HEK293 (cell line): ENCODE measurements around the gene SLFN5.
"Not testable (repeated sequence)": the region's sequence is repeated elsewhere in the genome, so short reads cannot be mapped to it uniquely, and the experiment has no call there.

Experiments
- CTCF ChIA-PET: fragments of 350-600 bp; formaldehyde crosslinking; extraction: SDS; loops from one replicate; lab custom pipeline; 2021; ENCODE audit warnings: antibody characterized with exemption; lab: Yijun Ruan, JAX
- POLR2A ChIA-PET: fragments of 300-600 bp; formaldehyde crosslinking; extraction: SDS; loops from one replicate; lab custom pipeline; 2020; ENCODE audit warnings: antibody characterized with exemption, inconsistent platforms; lab: Yijun Ruan, JAX
- H3K27ac ChIP-seq: fragments of 200-500 bp; sonication (Bioruptor generic); 2 replicates; pipeline ENCODE4 v1.5.1; 2014; ENCODE audit warnings: low read depth, low read length, control low read depth, inconsistent platforms; ENCODE audit errors: extremely low read depth
- H3K36me3 ChIP-seq, 2 experiments: fragments of 200-500 bp in 1 of 2; sonication (Bioruptor generic) in 1 of 2; 1 replicate in 1 of 2; 2 replicates in 1 of 2; pipeline ENCODE4 v1.5.1; 2014 to 2017; ENCODE audit warnings: inconsistent platforms in 2 of 2, low read length in 2 of 2; ENCODE audit not compliant: control insufficient read depth in 2 of 2, insufficient read depth in 1 of 2
- H3K4me1 ChIP-seq: fragments of 200-500 bp; sonication (Bioruptor generic); 2 replicates; pipeline ENCODE4 v1.5.1; 2014; ENCODE audit warnings: mild to moderate bottlenecking, low read length, inconsistent platforms; ENCODE audit not compliant: control insufficient read depth, insufficient read depth
- H3K4me3 ChIP-seq: 2 replicates; pipeline ENCODE4 v1.5.1; 2011; ENCODE audit warnings: low read depth, mild to moderate bottlenecking, control low read depth, low read length, moderate library complexity
- H3K9me3 ChIP-seq: fragments of 200-500 bp; sonication (Bioruptor generic); 2 replicates; pipeline ENCODE4 v1.5.1; 2014; ENCODE audit warnings: low read depth, low read length, inconsistent platforms; ENCODE audit not compliant: control insufficient read depth, insufficient read depth
- BCL11B ChIP-seq: fragments of 450-650 bp; formaldehyde crosslinking; IDR thresholded peaks from 2 replicates; pipeline ENCODE4 v1.5.1; 2016; ENCODE audit warnings: low read depth, missing biosample characterization, missing genetic modification characterization
- CTCF ChIP-seq: fragments of 450-650 bp; formaldehyde crosslinking; IDR thresholded peaks from 2 replicates; pipeline ENCODE4 v1.5.1; 2016; ENCODE audit warnings: missing biosample characterization, missing genetic modification characterization
- GLI4 ChIP-seq: fragments of 450-650 bp; formaldehyde crosslinking; IDR thresholded peaks from 2 replicates; pipeline ENCODE4 v1.5.1; 2016; ENCODE audit warnings: missing biosample characterization, missing genetic modification characterization
- HOXD13 ChIP-seq: sonication (generic); formaldehyde crosslinking; IDR thresholded peaks from 2 replicates; pipeline ENCODE4 v1.8.0; 2022; ENCODE audit warnings: missing genetic modification reagents, borderline replicate concordance
- KLF10 ChIP-seq: fragments of 450-650 bp; IDR thresholded peaks from 2 replicates; pipeline ENCODE4 v1.5.1; 2018; ENCODE audit warnings: missing biosample characterization, mild to moderate bottlenecking, missing genetic modification characterization
- PATZ1 ChIP-seq: fragments of 450-650 bp; formaldehyde crosslinking; IDR thresholded peaks from 2 replicates; pipeline ENCODE4 v1.5.1; 2016; ENCODE audit warnings: missing biosample characterization, missing genetic modification characterization
- SP3 ChIP-seq: fragments of 450-650 bp; formaldehyde crosslinking; IDR thresholded peaks from 2 replicates; pipeline ENCODE4 v1.5.1; 2016; ENCODE audit warnings: missing biosample characterization, missing genetic modification characterization
- ZNF146 ChIP-seq: fragments of 450-650 bp; formaldehyde crosslinking; IDR thresholded peaks from 2 replicates; pipeline ENCODE4 v1.5.1; 2016; ENCODE audit warnings: missing biosample characterization, missing genetic modification characterization
- ZNF148 ChIP-seq: fragments of 450-650 bp; formaldehyde crosslinking; IDR thresholded peaks from 2 replicates; pipeline ENCODE4 v1.5.0; 2017; ENCODE audit warnings: missing biosample characterization, missing genetic modification characterization, borderline replicate concordance
- ZNF157 ChIP-seq: fragments of 450-650 bp; formaldehyde crosslinking; IDR thresholded peaks from 2 replicates; pipeline ENCODE4 v1.5.1; 2016; ENCODE audit warnings: missing biosample characterization, missing genetic modification characterization
- ZNF16 ChIP-seq: fragments of 450-650 bp; formaldehyde crosslinking; IDR thresholded peaks from 2 replicates; pipeline ENCODE4 v1.5.1; 2016; ENCODE audit warnings: low read depth, missing biosample characterization, missing genetic modification characterization
- ZNF174 ChIP-seq: fragments of 450-650 bp; formaldehyde crosslinking; IDR thresholded peaks from 2 replicates; pipeline ENCODE4 v1.5.0; 2017; ENCODE audit warnings: missing biosample characterization, mild to moderate bottlenecking, missing genetic modification characterization
- ZNF223 ChIP-seq: fragments of 450-650 bp; formaldehyde crosslinking; IDR thresholded peaks from 2 replicates; pipeline ENCODE4 v1.5.1; 2016; ENCODE audit warnings: missing biosample characterization, missing genetic modification characterization
- ZNF248 ChIP-seq: fragments of 450-650 bp; formaldehyde crosslinking; IDR thresholded peaks from 2 replicates; pipeline ENCODE4 v1.5.1; 2017; ENCODE audit warnings: missing biosample characterization, missing genetic modification characterization
- ZNF354C ChIP-seq: fragments of 450-650 bp; formaldehyde crosslinking; IDR thresholded peaks from 2 replicates; pipeline ENCODE4 v1.5.1; 2016; ENCODE audit warnings: missing biosample characterization, missing genetic modification characterization, low read depth, borderline replicate concordance
- ZNF423 ChIP-seq: fragments of 450-650 bp; formaldehyde crosslinking; IDR thresholded peaks from 2 replicates; pipeline ENCODE4 v1.5.1; 2016; ENCODE audit warnings: missing biosample characterization, missing genetic modification characterization
- ZNF548 ChIP-seq: fragments of 450-650 bp; formaldehyde crosslinking; IDR thresholded peaks from 2 replicates; pipeline ENCODE4 v1.5.1; 2016; ENCODE audit warnings: missing biosample characterization, missing genetic modification characterization
- ZNF585B ChIP-seq: fragments of 450-650 bp; formaldehyde crosslinking; IDR thresholded peaks from 2 replicates; pipeline ENCODE4 v1.5.1; 2016; ENCODE audit warnings: missing biosample characterization, missing genetic modification characterization
- ZNF626 ChIP-seq: fragments of 450-650 bp; sonication (Bioruptor Pico); formaldehyde crosslinking; IDR thresholded peaks from 2 replicates; pipeline ENCODE4 v1.5.1; 2018; ENCODE audit warnings: missing biosample characterization, missing genetic modification characterization, inconsistent platforms
- ZNF629 ChIP-seq: fragments of 450-650 bp; formaldehyde crosslinking; IDR thresholded peaks from 2 replicates; pipeline ENCODE4 v1.5.1; 2017; ENCODE audit warnings: missing biosample characterization, missing genetic modification characterization
- ZNF660 ChIP-seq: fragments of 450-650 bp; IDR thresholded peaks from 2 replicates; pipeline ENCODE4 v1.5.1; 2018; ENCODE audit warnings: missing biosample characterization, mild to moderate bottlenecking, missing genetic modification characterization
- ZNF76 ChIP-seq: fragments of 450-650 bp; formaldehyde crosslinking; IDR thresholded peaks from 2 replicates; pipeline ENCODE4; 2016; ENCODE audit warnings: low read depth, missing biosample characterization, missing genetic modification characterization, borderline replicate concordance
- ZNF785 ChIP-seq: fragments of 450-650 bp; formaldehyde crosslinking; IDR thresholded peaks from 2 replicates; pipeline ENCODE4 v1.5.1; 2016; ENCODE audit warnings: missing biosample characterization, missing genetic modification characterization
- ZNF837 ChIP-seq: fragments of 450-650 bp; formaldehyde crosslinking; IDR thresholded peaks from 2 replicates; pipeline ENCODE4 v1.5.1; 2016; ENCODE audit warnings: missing biosample characterization, missing genetic modification characterization

Gene SLFN5

GRCh38 chr17:35227546-35227945, 15.3 kb upstream of the SLFN5 start:
- ChIA-PET CTCF (interaction anchor here (0.8 kb wide), 1 partner anchor 259 kb away, joined by 3 read pairs; no protein-coding TSS in a partner anchor), POLR2A (no interaction called here)
- no peaks in the 10 kb centered on the region for H3K36me3 ChIP-seq
- no peak overlapping the region for H3K4me3 ChIP-seq
- H3K9me3 ChIP-seq = no peaks in the 10 kb centered on the region; the same call in 1 of the 2 replicates
- no peak overlapping the region for H3K27ac ChIP-seq
- TF ChIP-seq ZNF146 (tag by site-specific recombination) = no peak
- no peak for TF ChIP-seq GLI4
- no peak for TF ChIP-seq KLF10 (tag by site-specific recombination)
- no peak for TF ChIP-seq BCL11B
- no peak for TF ChIP-seq ZNF16 (tag by site-specific recombination)
- 0 out of 2 replicates have a peak, but pooled peaks have one; percentile 36 for TF ChIP-seq ZNF629 (tag by site-specific recombination)
- no peak for TF ChIP-seq ZNF76 (tag by site-specific recombination)
- no peaks in the 10 kb centered on the region for H3K4me1 ChIP-seq

DNA sequence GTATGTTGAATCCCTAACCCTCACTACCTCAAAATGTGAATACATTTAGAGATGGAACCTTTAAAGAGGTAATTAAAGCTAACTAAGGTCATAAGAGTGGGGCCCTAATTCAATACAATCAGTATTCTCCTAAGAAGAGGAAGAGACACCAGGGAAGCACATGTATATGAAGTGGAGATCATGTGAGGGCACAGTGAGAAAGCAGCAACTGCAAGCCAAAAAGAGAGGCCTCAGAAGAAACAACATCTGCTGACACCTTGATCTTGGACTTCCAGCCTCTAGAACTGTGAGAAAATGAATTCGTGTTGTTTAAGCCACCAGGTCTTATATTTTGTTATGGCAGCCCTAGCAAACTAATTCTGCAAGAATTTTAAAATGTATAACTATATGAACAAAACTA, 13.2 kb upstream of the SLFN5 start:
- ChIA-PET CTCF (no interaction called here), POLR2A (no interaction called here)
- no peak for TF ChIP-seq ZNF585B (tag by site-specific recombination)
- no peak for TF ChIP-seq ZNF157 (tag by site-specific recombination)
- TF ChIP-seq ZNF354C (tag by site-specific recombination) = no peak
- TF ChIP-seq ZNF548 (tag by site-specific recombination) = peak; percentile 78
- no peak for TF ChIP-seq ZNF626 (tag by site-specific recombination)
- TF ChIP-seq ZNF785 (tag by site-specific recombination) = no peak
- TF ChIP-seq ZNF248 (tag by site-specific recombination) = no peak
- no peak for TF ChIP-seq PATZ1 (tag by site-specific recombination)

GRCh38 chr17:35234315-35234714, 8.6 kb upstream of the SLFN5 start:
- POLR2A ChIA-PET = interaction anchor here (1.2 kb wide), 1 partner anchor 139 kb away, joined by 3 read pairs; the partner anchor contains the start of gene SLFN11
- CTCF ChIA-PET = not testable (repeated sequence)

More for the DNA sequence above, 13.2 kb upstream of the SLFN5 start:
- Histone ChIP-seq H3K9me3 (no peaks in the 10 kb centered on the region), H3K27ac (no peak overlapping the region), H3K4me3 (no peak overlapping the region), H3K36me3 (no peaks in the 10 kb centered on the region), H3K4me1 (no peaks in the 10 kb centered on the region)

GRCh38 chr17:35235289-35235688, 7.6 kb upstream of the SLFN5 start:
- H3K27ac ChIP-seq = no peak overlapping the region
- H3K9me3 ChIP-seq = no peaks in the 10 kb centered on the region
- ChIA-PET POLR2A (no interaction called here), CTCF (no interaction called here)
- H3K4me3 ChIP-seq = no peak overlapping the region
- H3K36me3 ChIP-seq = no peaks in the 10 kb centered on the region
- no peaks in the 10 kb centered on the region for H3K4me1 ChIP-seq
- no peak for TF ChIP-seq SP3
- TF ChIP-seq ZNF585B (tag by site-specific recombination) = no peak
- no peak for TF ChIP-seq ZNF148 (tag by site-specific recombination)
- no peak for TF ChIP-seq ZNF223
- TF ChIP-seq ZNF423 (tag by site-specific recombination) = no peak
- no peak for TF ChIP-seq HOXD13 (CRISPR knock-in tag)
- no peak for TF ChIP-seq CTCF
- no peak for TF ChIP-seq ZNF837 (tag by site-specific recombination)
- TF ChIP-seq ZNF660 (tag by site-specific recombination) = no peak
- TF ChIP-seq ZNF548 (tag by site-specific recombination) = no peak
- TF ChIP-seq ZNF174 (tag by site-specific recombination) = no peak

More at GRCh38 chr17:35234315-35234714, 8.6 kb upstream of the SLFN5 start:
- H3K36me3 ChIP-seq, H3K4me3 ChIP-seq, H3K4me1 ChIP-seq, H3K9me3 ChIP-seq, H3K27ac ChIP-seq: not testable (repeated sequence)
- TF ChIP-seq ZNF146 (tag by site-specific recombination) = peak; percentile 88
- TF ChIP-seq, all 188 proteins: peak for 1; not testable (repeated sequence) for 187
